ENCODE data around the gene ADH5. TPM values are rescaled to one million over a fixed set of nuclear protein-coding genes. Genes with fewer than 3 reads are reported as not detected.
"Not testable (repeated sequence)": the region's sequence is repeated elsewhere in the genome, so short reads cannot be mapped to it uniquely, and the experiment has no call there.

Gene ADH5
- total RNA-seq, 1 donor from 2014 or later = 129 TPM

GRCh38 chr4:99029018-99029735 lies 59.4 kb downstream of the ADH5 start:
- intact Hi-C loops (cut with DNase I) = no loop called here
- no peaks in the 10 kb centered on the region for H3K36me3 ChIP-seq
- H3K9me3 ChIP-seq = no peaks in the 10 kb centered on the region
- no peak overlapping the region for H3K4me3 ChIP-seq
- TF ChIP-seq POLR2A (IDR thresholded peaks at IDR 0.05) = no peak
- no peak for TF ChIP-seq POLR2AphosphoS5 (IDR thresholded peaks at IDR 0.05; ENCODE audit: insufficient read depth in 1 of 2, low read depth in 1 of 2)
- TF ChIP-seq, protein P1, sequence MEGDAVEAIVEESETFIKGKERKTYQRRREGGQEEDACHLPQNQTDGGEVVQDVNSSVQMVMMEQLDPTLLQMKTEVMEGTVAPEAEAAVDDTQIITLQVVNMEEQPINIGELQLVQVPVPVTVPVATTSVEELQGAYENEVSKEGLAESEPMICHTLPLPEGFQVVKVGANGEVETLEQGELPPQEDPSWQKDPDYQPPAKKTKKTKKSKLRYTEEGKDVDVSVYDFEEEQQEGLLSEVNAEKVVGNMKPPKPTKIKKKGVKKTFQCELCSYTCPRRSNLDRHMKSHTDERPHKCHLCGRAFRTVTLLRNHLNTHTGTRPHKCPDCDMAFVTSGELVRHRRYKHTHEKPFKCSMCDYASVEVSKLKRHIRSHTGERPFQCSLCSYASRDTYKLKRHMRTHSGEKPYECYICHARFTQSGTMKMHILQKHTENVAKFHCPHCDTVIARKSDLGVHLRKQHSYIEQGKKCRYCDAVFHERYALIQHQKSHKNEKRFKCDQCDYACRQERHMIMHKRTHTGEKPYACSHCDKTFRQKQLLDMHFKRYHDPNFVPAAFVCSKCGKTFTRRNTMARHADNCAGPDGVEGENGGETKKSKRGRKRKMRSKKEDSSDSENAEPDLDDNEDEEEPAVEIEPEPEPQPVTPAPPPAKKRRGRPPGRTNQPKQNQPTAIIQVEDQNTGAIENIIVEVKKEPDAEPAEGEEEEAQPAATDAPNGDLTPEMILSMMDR (IDR thresholded peaks at IDR 0.05) = no peak
- no peak overlapping the region for H3K27ac ChIP-seq
- H3K27me3 ChIP-seq = no peaks in the 10 kb centered on the region
- peaks cover 15% of the 10 kb centered on the region for H3K4me1 ChIP-seq
- DNase-seq (ENCODE audit: extremely low spot score in 2 of 2) = no peak

DNA sequence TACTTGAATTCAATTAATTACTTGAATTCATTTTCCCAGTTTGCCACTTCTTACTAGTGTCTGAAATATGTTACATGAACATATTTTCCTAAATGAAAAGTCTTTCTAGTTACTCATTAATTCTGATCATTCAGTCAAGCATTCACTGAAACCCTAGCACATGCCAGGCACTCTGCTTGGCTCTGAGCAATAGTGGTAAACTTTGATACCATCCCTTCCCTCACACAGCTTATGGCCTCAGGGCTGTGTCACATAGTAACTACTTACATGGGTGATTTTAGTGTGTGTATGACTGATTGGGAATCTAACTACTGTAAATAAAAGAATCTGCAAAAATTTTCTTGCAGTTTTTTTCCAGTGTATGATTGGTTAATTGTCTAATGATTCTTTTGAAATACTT lies 60.4 kb downstream of the ADH5 start:
- intact Hi-C loops (cut with DNase I) = no loop called here
- no peaks in the 10 kb centered on the region for H3K27me3 ChIP-seq
- H3K36me3 ChIP-seq = no peaks in the 10 kb centered on the region
- H3K4me1 ChIP-seq = peaks cover 22% of the 10 kb centered on the region
- no peak overlapping the region for H3K4me3 ChIP-seq
- H3K27ac ChIP-seq = no peak overlapping the region
- no peak for DNase-seq (ENCODE audit: extremely low spot score in 2 of 2)
- H3K9me3 ChIP-seq = no peaks in the 10 kb centered on the region
- TF ChIP-seq, protein P1 (IDR thresholded peaks at IDR 0.05) = no peak
- TF ChIP-seq POLR2A (IDR thresholded peaks at IDR 0.05) (no peak), POLR2AphosphoS5 (IDR thresholded peaks at IDR 0.05; ENCODE audit: insufficient read depth in 1 of 2, low read depth in 1 of 2) (no peak)

GRCh38 chr4:99027304-99027703 lies 61.3 kb downstream of the ADH5 start:
- Histone ChIP-seq H3K27ac (no peak overlapping the region), H3K4me3 (no peak overlapping the region), H3K27me3 (no peaks in the 10 kb centered on the region), H3K4me1 (peaks cover 22% of the 10 kb centered on the region), H3K36me3 (no peaks in the 10 kb centered on the region), H3K9me3 (no peaks in the 10 kb centered on the region)
- intact Hi-C loops (cut with DNase I) = no loop called here
- no peak for TF ChIP-seq POLR2A (IDR thresholded peaks at IDR 0.05)
- TF ChIP-seq POLR2AphosphoS5 (IDR thresholded peaks at IDR 0.05; ENCODE audit: insufficient read depth in 1 of 2, low read depth in 1 of 2) = no peak
- TF ChIP-seq, protein P1 (IDR thresholded peaks at IDR 0.05) = no peak
- DNase-seq (ENCODE audit: extremely low spot score in 2 of 2) = no peak

DNA sequence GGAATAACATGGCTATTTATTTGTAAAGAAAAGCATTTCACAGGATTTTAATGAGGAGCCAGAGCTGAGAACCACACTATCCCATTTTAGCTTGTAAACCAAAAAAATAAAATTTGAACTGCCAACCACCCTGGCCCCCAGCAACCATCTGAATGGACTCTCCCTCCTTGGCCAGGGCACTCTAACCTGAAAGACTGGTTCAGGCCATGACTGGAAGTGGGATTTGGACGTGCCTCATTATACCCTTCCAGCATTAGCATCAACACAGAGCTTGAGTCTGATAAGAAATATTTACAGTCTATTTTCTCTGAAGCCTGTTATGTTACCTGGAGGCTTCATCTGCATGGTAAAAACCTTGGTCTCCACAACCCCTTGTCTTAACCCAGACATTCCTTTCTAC lies 63.1 kb downstream of the ADH5 start:
- TF ChIP-seq POLR2A (IDR thresholded peaks at IDR 0.05) (no peak), POLR2AphosphoS5 (IDR thresholded peaks at IDR 0.05; ENCODE audit: insufficient read depth in 1 of 2, low read depth in 1 of 2) (no peak)
- TF ChIP-seq, protein P1 (IDR thresholded peaks at IDR 0.05) = no peak
- H3K4me3 ChIP-seq = no peak overlapping the region
- H3K9me3 ChIP-seq = no peaks in the 10 kb centered on the region
- no peaks in the 10 kb centered on the region for H3K27me3 ChIP-seq
- peaks cover 22% of the 10 kb centered on the region for H3K4me1 ChIP-seq
- no peak overlapping the region for H3K27ac ChIP-seq
- intact Hi-C loops (cut with DNase I) = no loop called here
- no peaks in the 10 kb centered on the region for H3K36me3 ChIP-seq
- no peak for DNase-seq (ENCODE audit: extremely low spot score in 2 of 2)

GRCh38 chr4:99024481-99025275 lies 63.9 kb downstream of the ADH5 start:
- Histone ChIP-seq H3K27me3 (no peaks in the 10 kb centered on the region), H3K27ac (no peak overlapping the region)
- intact Hi-C loops (cut with DNase I) = no loop called here

DNA sequence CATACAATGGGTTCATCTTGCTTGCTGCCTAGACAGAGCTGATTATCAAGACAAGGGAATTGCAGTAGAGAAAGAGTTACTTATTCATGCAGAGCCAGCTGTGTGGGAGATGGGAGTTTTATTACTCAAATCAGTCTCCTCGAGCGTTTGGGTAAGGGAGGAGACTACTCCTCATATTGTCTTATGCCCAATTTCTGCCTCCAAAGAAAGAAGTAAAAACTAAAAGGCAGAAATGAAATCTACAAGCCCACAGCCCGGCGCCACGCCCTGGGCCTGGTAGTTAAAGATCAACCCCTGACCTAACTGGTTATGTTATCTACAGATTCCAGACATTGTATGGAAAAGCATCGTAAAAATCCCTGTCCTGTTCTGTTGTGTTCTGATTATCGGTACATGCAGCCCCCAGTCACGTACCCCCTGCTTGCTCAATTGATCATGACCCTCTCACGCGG lies 64.8 kb downstream of the ADH5 start:
- DNase-seq (ENCODE audit: extremely low spot score in 2 of 2); H3K4me3 ChIP-seq; H3K27me3 ChIP-seq; H3K27ac ChIP-seq; H3K36me3 ChIP-seq; intact Hi-C loops (cut with DNase I); H3K9me3 ChIP-seq: not testable (repeated sequence)
- peaks cover 22% of the 10 kb centered on the region for H3K4me1 ChIP-seq

More at GRCh38 chr4:99024481-99025275, 63.9 kb downstream of the ADH5 start:
- H3K4me1 ChIP-seq = peaks cover 22% of the 10 kb centered on the region
- no peaks in the 10 kb centered on the region for H3K36me3 ChIP-seq
- TF ChIP-seq, protein P1 (IDR thresholded peaks at IDR 0.05) = no peak
- no peak for TF ChIP-seq POLR2AphosphoS5 (IDR thresholded peaks at IDR 0.05; ENCODE audit: insufficient read depth in 1 of 2, low read depth in 1 of 2)
- H3K9me3 ChIP-seq = no peaks in the 10 kb centered on the region
- no peak overlapping the region for H3K4me3 ChIP-seq
- no peak for DNase-seq (ENCODE audit: extremely low spot score in 2 of 2)

Measured in vagina (tissue), 2 donors.